Panc1 (cell line): ENCODE data around the gene HPCAL1. TPM values are rescaled to one million over a fixed set of nuclear protein-coding genes. Genes with fewer than 3 reads are reported as not detected.

Experiments
- ATAC-seq: fragments of 200-7000 bp; cut with Tn5 transposase; 2 replicates; pipeline ENCODE4 v1.9.1; 2020; ENCODE audit warnings: mild to moderate bottlenecking, moderate library complexity
- BruUV-seq: library from RNA; stranded (reverse); fragments of 400-500 nt; replicated peaks from 2 replicates; lab custom pipeline; 2021; lab: Mats Ljungman, UMichigan
- CTCF ChIA-PET: fragments of 300-600 bp; sonication (Branson Sonifier 250); formaldehyde crosslinking; loops from one replicate; lab custom pipeline; 2022; ENCODE audit warnings: antibody characterized with exemption; lab: Charles Lee
- POLR2A ChIA-PET: fragments of 300-600 bp; sonication (Branson Sonifier 250); formaldehyde crosslinking; loops from one replicate; lab custom pipeline; 2022; ENCODE audit warnings: antibody characterized with exemption; lab: Charles Lee
- DNase-seq: peaks from one replicate; pipeline ENCODE4 v3.0.0-alpha.2; 2010; ENCODE audit warnings: low read depth, low spot score
- H3K27ac ChIP-seq: 2 replicates; pipeline ENCODE4 v1.5.1; 2011; ENCODE audit warnings: mild to moderate bottlenecking, low read length, inconsistent platforms
- H3K27me3 ChIP-seq: fragments of 200-500 bp; sonication (Bioruptor generic); 2 replicates; pipeline ENCODE4 v1.6.0; 2014; ENCODE audit warnings: low read length, inconsistent platforms; ENCODE audit not compliant: control insufficient read depth, insufficient read depth
- H3K36me3 ChIP-seq: fragments of 200-500 bp; sonication (Bioruptor generic); 2 replicates; pipeline ENCODE4 v1.5.1; 2014; ENCODE audit warnings: inconsistent platforms, mild to moderate bottlenecking, low read length, moderate library complexity; ENCODE audit not compliant: control insufficient read depth, insufficient read depth
- H3K4me1 ChIP-seq: 2 replicates; pipeline ENCODE4 v1.5.1; 2011; ENCODE audit warnings: inconsistent platforms, mild to moderate bottlenecking, low read length, moderate library complexity; ENCODE audit not compliant: control insufficient read depth, insufficient read depth
- H3K4me3 ChIP-seq, 2 experiments: 2 replicates each; pipeline ENCODE4 v1.5.1; 2011 to 2012; ENCODE audit warnings: low read depth in 2 of 2, low read length in 2 of 2, mild to moderate bottlenecking in 2 of 2, inconsistent platforms in 1 of 2, moderate library complexity in 1 of 2
- H3K9me3 ChIP-seq: fragments of 200-500 bp; sonication (Bioruptor generic); 2 replicates; pipeline ENCODE4 v1.5.1; 2014; ENCODE audit warnings: low read depth, mild to moderate bottlenecking, inconsistent platforms, low read length, moderate library complexity; ENCODE audit not compliant: control insufficient read depth, insufficient read depth
- POLR2AphosphoS5 ChIP-seq: IDR thresholded peaks from 2 replicates; pipeline ENCODE4 v1.6.1; 2012; ENCODE audit warnings: mild to moderate bottlenecking, low read depth, low read length, moderate library complexity
- SIN3A ChIP-seq: IDR thresholded peaks from 2 replicates; pipeline ENCODE4 v1.6.1; 2012; ENCODE audit warnings: low read depth, mild to moderate bottlenecking, low read length, moderate library complexity, borderline replicate concordance; ENCODE audit not compliant: insufficient read depth
- TCF7L2 ChIP-seq: IDR thresholded peaks from 2 replicates; pipeline ENCODE4 v1.6.1; 2011; ENCODE audit warnings: mild to moderate bottlenecking, low read depth, low read length, inconsistent platforms
- in situ Hi-C: cut with HindIII; loops from 2 replicates; pipeline ENCODE4 v1.10.0; 2016; ENCODE audit warnings: low sequenced_read_pairs, low pct_unique_long_range_greater_than_20kb
- intact Hi-C: fragments of 100-400 bp; cut with micrococcal nuclease; formaldehyde crosslinking; loops from one replicate; pipeline ENCODE4 v1.10.0; 2022; ENCODE audit not compliant: unreplicated experiment
- total RNA-seq: library from RNA; stranded (reverse); gene quantifications from one replicate; pipeline ENCODE4 v1.2.1, GENCODE V29; 2021; ENCODE audit not compliant: unreplicated experiment
- TF ChIP-seq, protein P1 (sequence below): fragments of 450-650 bp; IDR thresholded peaks from 2 replicates; pipeline ENCODE4 v1.5.1; 2017; ENCODE audit warnings: mild to moderate bottlenecking
- TF ChIP-seq, protein P2 (sequence below), 2 experiments: IDR thresholded peaks; 2 replicates each; pipeline ENCODE4 v1.6.1; 2011 to 2012; ENCODE audit warnings: low read depth in 2 of 2, control low read depth in 1 of 2, low read length in 1 of 2, mild to moderate bottlenecking in 1 of 2, moderate library complexity in 1 of 2; ENCODE audit not compliant: insufficient read depth in 1 of 2

Gene HPCAL1
- total RNA-seq, 1 experiment from 2014 or later: 234 TPM

GRCh38 chr2:10284108-10284870, 18.4 kb upstream of the HPCAL1 start:
- Histone ChIP-seq H3K4me1 (peaks cover 56% of the 10 kb centered on the region), H3K36me3 (no peaks in the 10 kb centered on the region), H3K4me3 (no peak overlapping the region), H3K27ac (peak overlapping the region; percentile 82), H3K27me3 (no peaks in the 10 kb centered on the region), H3K9me3 (no peaks in the 10 kb centered on the region)
- CTCF ChIA-PET: interaction anchor here (1.6 kb wide), 1 partner anchor 20 kb away, joined by 8 read pairs; no protein-coding TSS in a partner anchor
- TF ChIP-seq, protein P1, sequence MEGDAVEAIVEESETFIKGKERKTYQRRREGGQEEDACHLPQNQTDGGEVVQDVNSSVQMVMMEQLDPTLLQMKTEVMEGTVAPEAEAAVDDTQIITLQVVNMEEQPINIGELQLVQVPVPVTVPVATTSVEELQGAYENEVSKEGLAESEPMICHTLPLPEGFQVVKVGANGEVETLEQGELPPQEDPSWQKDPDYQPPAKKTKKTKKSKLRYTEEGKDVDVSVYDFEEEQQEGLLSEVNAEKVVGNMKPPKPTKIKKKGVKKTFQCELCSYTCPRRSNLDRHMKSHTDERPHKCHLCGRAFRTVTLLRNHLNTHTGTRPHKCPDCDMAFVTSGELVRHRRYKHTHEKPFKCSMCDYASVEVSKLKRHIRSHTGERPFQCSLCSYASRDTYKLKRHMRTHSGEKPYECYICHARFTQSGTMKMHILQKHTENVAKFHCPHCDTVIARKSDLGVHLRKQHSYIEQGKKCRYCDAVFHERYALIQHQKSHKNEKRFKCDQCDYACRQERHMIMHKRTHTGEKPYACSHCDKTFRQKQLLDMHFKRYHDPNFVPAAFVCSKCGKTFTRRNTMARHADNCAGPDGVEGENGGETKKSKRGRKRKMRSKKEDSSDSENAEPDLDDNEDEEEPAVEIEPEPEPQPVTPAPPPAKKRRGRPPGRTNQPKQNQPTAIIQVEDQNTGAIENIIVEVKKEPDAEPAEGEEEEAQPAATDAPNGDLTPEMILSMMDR: no peak
- TF ChIP-seq TCF7L2 (no peak), SIN3A (no peak)
- TF ChIP-seq, protein P2, sequence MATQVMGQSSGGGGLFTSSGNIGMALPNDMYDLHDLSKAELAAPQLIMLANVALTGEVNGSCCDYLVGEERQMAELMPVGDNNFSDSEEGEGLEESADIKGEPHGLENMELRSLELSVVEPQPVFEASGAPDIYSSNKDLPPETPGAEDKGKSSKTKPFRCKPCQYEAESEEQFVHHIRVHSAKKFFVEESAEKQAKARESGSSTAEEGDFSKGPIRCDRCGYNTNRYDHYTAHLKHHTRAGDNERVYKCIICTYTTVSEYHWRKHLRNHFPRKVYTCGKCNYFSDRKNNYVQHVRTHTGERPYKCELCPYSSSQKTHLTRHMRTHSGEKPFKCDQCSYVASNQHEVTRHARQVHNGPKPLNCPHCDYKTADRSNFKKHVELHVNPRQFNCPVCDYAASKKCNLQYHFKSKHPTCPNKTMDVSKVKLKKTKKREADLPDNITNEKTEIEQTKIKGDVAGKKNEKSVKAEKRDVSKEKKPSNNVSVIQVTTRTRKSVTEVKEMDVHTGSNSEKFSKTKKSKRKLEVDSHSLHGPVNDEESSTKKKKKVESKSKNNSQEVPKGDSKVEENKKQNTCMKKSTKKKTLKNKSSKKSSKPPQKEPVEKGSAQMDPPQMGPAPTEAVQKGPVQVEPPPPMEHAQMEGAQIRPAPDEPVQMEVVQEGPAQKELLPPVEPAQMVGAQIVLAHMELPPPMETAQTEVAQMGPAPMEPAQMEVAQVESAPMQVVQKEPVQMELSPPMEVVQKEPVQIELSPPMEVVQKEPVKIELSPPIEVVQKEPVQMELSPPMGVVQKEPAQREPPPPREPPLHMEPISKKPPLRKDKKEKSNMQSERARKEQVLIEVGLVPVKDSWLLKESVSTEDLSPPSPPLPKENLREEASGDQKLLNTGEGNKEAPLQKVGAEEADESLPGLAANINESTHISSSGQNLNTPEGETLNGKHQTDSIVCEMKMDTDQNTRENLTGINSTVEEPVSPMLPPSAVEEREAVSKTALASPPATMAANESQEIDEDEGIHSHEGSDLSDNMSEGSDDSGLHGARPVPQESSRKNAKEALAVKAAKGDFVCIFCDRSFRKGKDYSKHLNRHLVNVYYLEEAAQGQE (IDR thresholded peaks at IDR 0.05; ENCODE audit: insufficient read depth in 1 of 2, low read depth in 2 of 2, low read length in 1 of 2): no peak
- BruUV-seq: no TSS peak
- ATAC-seq (no peak), DNase-seq (no peak)
- intact Hi-C loops (no loop called here), in situ Hi-C loops (no loop called here)
- POLR2A ChIA-PET: interaction anchor here (0.6 to 0.8 kb wide), 3 partner anchors 14 to 124 kb away, joined by 3 to 13 read pairs (median 3); no protein-coding TSS in a partner anchor

DNA sequence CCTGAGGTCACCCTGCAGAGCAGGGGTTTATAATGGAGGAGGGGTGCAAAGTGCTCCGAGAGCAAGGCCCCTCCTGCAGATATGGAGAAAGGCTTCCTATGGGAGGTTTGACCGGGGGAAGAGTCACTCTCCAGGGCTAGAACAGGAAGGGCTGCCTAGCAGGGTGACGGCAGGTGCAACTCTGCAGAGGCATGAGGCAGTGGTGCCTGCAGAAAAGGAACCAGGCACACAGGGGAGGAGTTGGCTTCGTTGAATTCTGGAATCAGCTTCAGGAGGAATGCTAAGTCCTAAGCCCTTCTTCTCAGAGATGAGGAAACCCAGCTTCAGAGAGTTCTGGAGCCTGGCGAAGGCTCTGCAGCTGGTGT, 17.5 kb upstream of the HPCAL1 start:
- Histone ChIP-seq H3K27me3 (no peaks in the 10 kb centered on the region), H3K4me1 (peaks cover 65% of the 10 kb centered on the region), H3K27ac (peak overlapping the region; percentile 82), H3K9me3 (no peaks in the 10 kb centered on the region), H3K4me3 (no peak overlapping the region), H3K36me3 (no peaks in the 10 kb centered on the region)
- no TSS peak for BruUV-seq
- no peak for DNase-seq
- CTCF ChIA-PET: no interaction called here
- POLR2A ChIA-PET: no interaction called here
- in situ Hi-C loops: no loop called here
- ATAC-seq: peak; percentile 17
- TF ChIP-seq, protein P2 (IDR thresholded peaks at IDR 0.05; ENCODE audit: insufficient read depth in 1 of 2, low read depth in 2 of 2, low read length in 1 of 2): no peak
- TF ChIP-seq TCF7L2 (no peak), SIN3A (no peak), POLR2AphosphoS5 (no peak)
- TF ChIP-seq, protein P1: no peak
- intact Hi-C loops: no loop called here
